GM06990 (cell line): ENCODE measurements around the gene AUH.

Source experiments
- DNase-seq: peaks from one replicate; pipeline ENCODE4 v3.0.0-alpha.2; 2011; ENCODE audit not compliant: insufficient read length; ENCODE audit errors: extremely low read depth
- H3K27me3 ChIP-seq: replicated peaks from 2 replicates; pipeline ENCODE4 v1.6.0; 2011; ENCODE audit warnings: low read length; ENCODE audit not compliant: control insufficient read depth, insufficient read depth
- H3K36me3 ChIP-seq: 2 replicates; pipeline ENCODE4 v1.5.1; 2011; ENCODE audit warnings: low read length; ENCODE audit not compliant: control insufficient read depth, insufficient read depth
- H3K4me3 ChIP-seq: replicated peaks from 2 replicates; pipeline ENCODE4 v1.5.1; 2011; ENCODE audit warnings: low read depth, mild to moderate bottlenecking, control low read depth, low read length
- TF ChIP-seq, protein P1 (sequence below): IDR thresholded peaks from 2 replicates; pipeline ENCODE4 v1.5.1; 2011; ENCODE audit warnings: low read length, control low read depth, mild to moderate bottlenecking, inconsistent platforms; ENCODE audit not compliant: insufficient read depth, poor library complexity, severe bottlenecking

The AUH gene

DNA sequence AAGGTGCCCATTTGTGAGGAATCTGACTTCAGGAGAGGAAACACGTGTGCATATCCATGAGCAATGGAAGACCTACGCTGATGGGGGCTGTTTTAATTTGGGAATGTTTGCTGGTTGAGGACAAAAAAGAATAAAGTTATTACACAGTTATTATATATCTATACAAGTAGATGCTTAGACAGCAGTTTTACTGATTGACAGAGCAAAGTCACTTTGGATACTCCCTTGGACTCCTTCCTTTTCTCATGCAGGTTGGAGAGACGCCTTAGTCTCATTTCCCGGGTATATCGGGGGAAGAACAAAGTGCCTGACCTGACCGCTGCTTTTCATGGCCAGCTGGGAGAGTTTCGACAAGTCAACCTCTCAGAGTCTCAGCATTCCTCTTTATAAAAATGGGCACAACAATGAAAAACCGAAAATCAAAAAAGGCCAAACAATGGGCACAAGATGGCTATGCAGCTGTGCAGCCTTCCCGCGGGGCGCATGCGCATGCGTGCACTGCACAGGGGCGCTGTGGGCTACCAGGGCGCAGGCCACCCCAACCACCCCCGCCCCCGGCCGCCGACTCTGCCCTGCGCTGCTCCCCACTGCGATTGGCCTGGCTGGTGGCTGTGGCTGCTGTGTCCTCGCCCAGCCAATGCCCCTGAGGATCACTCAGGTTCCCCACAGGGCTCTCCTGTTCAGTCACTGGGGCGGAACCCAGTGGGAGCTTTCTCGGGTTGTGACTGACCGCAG is 43.8 kb upstream of the AUH start:
- no peak for DNase-seq
- no peak overlapping the region for H3K4me3 ChIP-seq
- TF ChIP-seq, protein P1, sequence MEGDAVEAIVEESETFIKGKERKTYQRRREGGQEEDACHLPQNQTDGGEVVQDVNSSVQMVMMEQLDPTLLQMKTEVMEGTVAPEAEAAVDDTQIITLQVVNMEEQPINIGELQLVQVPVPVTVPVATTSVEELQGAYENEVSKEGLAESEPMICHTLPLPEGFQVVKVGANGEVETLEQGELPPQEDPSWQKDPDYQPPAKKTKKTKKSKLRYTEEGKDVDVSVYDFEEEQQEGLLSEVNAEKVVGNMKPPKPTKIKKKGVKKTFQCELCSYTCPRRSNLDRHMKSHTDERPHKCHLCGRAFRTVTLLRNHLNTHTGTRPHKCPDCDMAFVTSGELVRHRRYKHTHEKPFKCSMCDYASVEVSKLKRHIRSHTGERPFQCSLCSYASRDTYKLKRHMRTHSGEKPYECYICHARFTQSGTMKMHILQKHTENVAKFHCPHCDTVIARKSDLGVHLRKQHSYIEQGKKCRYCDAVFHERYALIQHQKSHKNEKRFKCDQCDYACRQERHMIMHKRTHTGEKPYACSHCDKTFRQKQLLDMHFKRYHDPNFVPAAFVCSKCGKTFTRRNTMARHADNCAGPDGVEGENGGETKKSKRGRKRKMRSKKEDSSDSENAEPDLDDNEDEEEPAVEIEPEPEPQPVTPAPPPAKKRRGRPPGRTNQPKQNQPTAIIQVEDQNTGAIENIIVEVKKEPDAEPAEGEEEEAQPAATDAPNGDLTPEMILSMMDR, result no peak
- 0 out of 2 replicates have a peak, but pooled peaks cover 1% of the 10 kb centered on the region for H3K27me3 ChIP-seq
- no peaks in the 10 kb centered on the region for H3K36me3 ChIP-seq

DNA sequence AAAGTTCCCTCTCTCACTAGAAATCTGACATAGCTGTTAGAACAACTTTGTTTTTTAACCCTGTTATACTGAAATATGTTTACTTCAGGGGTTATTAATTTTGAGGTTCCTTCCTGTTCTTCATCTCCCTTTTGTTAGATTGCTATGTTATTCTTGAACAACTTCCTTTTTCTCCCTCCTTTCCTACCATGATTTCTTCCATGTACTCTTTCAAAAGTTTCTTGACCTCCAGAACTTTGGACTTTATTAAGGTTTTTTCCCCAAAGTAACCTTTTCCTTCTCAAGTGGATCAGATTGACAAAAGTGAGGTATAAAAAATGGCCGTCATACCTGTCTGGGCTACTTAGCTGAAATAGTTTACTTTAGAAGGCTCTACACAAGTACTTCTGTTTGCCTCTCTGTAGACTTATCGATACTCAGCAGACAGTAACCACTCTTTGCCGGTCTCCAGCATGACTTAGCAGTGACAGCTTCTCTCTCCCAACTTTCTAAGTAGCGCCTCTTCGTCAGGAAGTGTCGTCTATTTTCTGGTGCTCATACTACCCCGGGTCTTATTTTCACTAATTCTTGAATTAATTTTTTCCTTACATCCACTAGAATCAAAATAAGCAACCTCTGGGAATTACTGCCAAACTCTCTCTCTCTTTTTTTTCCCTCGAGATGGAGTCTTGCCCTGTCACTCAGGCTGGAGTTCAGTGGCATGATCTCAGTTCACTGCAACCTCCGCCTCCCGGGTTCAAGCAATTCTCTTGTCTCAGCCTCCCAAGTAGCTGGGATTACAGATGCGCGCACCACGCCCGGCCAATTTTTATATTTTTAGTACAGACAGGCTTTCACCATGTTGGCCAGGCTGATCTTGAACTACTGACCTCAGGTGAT is 42.2 kb upstream of the AUH start:
- Histone ChIP-seq H3K4me3 (no peak overlapping the region), H3K27me3 (0 out of 2 replicates have a peak, but pooled peaks cover 1% of the 10 kb centered on the region)
- TF ChIP-seq, protein P1, result no peak

DNA sequence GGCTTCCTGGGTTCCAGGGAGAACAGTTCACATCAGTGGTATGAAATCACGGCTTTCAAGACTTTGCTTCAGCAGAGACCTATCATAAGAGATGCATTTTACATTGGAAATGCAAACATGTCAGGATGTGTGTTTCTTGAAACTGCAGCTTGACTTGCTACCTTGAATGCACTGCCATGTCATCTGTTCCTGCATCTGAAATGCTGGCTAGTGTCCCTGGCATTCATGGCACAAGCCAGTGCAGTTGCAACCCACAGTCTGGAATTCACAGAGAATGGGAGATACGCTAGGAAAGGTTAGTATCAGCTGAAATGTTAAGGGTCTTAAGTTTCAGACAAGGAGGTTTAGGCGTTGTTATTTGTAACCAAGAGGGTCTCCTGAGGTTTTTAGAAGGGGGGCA is 37.2 kb upstream of the AUH start:
- no peak for DNase-seq
- Histone ChIP-seq H3K36me3 (no peaks in the 10 kb centered on the region), H3K4me3 (no peak overlapping the region), H3K27me3 (0 out of 2 replicates have a peak, but pooled peaks cover 1% of the 10 kb centered on the region)
- TF ChIP-seq, protein P1, result no peak

More for the DNA sequence above, 42.2 kb upstream of the AUH start:
- H3K36me3 ChIP-seq, result no peaks in the 10 kb centered on the region
- DNase-seq, result no peak

GRCh38 chr9:91395553-91396471 is 34.1 kb upstream of the AUH start:
- TF ChIP-seq, protein P1, result no peak
- Histone ChIP-seq H3K36me3 (no peaks in the 10 kb centered on the region), H3K27me3 (no peaks in the 10 kb centered on the region), H3K4me3 (no peak overlapping the region)
- peak; percentile 41 for DNase-seq

DNA sequence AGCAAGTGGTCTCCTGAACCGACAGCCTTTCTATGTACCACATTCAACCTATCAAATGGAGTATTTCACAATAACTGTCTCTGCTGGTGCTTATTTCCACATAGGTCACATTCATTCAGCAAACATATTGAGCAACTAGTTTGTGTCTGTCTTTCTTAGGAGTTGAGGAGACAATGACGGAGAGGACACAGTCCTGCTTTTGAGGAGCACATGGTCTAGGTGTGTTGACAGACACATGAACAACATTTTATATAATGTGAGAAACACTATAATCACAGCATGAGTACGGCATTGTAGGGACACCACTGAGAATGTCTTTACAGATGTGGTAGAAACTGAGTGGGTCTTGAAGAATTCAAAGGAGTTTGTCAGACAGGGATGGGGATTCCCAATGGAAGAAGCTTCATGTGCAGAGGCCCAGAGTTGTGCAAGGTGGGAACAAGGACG is 33.4 kb upstream of the AUH start:
- H3K27me3 ChIP-seq, result no peaks in the 10 kb centered on the region
- H3K36me3 ChIP-seq, result no peaks in the 10 kb centered on the region
- TF ChIP-seq, protein P1, result no peak
- no peak overlapping the region for H3K4me3 ChIP-seq
- DNase-seq, result no peak
